ENCODE data around the gene MCC.

Gene MCC

DNA sequence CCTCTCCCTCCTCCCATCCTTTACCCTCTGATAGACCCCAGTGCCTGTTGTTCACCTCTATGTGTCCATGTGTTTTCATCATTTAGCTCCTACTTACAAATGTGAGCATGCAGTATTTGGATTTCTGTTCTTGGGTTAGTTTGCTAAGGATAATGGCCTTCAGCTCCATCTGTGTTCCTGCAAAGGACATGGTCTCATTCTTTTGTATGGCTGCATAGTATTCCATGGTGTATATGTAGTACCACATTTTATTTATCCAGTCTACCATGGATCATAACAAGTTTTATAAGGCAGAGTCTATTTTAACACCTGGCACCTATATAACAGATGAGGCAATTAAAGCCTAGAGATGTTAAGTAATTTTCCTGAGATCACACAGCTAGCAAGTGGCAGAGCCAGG is 32.6 kb upstream of the MCC start:
- TF ChIP-seq, protein P1, sequence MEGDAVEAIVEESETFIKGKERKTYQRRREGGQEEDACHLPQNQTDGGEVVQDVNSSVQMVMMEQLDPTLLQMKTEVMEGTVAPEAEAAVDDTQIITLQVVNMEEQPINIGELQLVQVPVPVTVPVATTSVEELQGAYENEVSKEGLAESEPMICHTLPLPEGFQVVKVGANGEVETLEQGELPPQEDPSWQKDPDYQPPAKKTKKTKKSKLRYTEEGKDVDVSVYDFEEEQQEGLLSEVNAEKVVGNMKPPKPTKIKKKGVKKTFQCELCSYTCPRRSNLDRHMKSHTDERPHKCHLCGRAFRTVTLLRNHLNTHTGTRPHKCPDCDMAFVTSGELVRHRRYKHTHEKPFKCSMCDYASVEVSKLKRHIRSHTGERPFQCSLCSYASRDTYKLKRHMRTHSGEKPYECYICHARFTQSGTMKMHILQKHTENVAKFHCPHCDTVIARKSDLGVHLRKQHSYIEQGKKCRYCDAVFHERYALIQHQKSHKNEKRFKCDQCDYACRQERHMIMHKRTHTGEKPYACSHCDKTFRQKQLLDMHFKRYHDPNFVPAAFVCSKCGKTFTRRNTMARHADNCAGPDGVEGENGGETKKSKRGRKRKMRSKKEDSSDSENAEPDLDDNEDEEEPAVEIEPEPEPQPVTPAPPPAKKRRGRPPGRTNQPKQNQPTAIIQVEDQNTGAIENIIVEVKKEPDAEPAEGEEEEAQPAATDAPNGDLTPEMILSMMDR (IDR thresholded peaks at IDR 0.05; ENCODE audit: low read depth, low read length, missing control alignments) = no peak
- no peak overlapping the region for H3K4me3 ChIP-seq (ENCODE audit: low read depth, low read length)
- in situ Hi-C loops (cut with HindIII; ENCODE audit: low sequenced_read_pairs) = no loop called here
- DNase-seq (ENCODE audit: low read depth) = no peak

DNA sequence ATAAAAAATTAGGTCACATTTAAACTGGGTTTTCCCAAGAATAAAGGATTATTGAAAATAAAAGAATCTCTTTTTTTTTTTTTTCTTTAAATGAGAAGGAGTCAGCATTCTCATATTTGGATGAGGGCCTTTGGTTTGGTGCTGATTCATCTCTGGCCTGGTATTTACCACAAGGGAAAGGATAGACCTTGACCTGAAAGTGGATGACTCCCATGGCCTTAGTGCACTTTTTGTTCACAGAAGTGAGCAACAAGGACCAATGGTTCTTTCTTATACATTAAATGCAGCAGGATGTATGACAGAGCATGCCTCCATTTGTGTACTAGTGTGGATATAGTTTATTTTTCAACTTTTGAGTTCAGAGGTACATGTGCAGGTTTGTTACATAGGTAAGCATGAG is 32.2 kb upstream of the MCC start:
- in situ Hi-C loops (cut with HindIII; ENCODE audit: low sequenced_read_pairs) = no loop called here
- TF ChIP-seq, protein P1 (IDR thresholded peaks at IDR 0.05; ENCODE audit: low read depth, low read length, missing control alignments) = no peak
- H3K4me3 ChIP-seq (ENCODE audit: low read depth, low read length) = no peak overlapping the region
- DNase-seq (ENCODE audit: low read depth) = no peak

DNA sequence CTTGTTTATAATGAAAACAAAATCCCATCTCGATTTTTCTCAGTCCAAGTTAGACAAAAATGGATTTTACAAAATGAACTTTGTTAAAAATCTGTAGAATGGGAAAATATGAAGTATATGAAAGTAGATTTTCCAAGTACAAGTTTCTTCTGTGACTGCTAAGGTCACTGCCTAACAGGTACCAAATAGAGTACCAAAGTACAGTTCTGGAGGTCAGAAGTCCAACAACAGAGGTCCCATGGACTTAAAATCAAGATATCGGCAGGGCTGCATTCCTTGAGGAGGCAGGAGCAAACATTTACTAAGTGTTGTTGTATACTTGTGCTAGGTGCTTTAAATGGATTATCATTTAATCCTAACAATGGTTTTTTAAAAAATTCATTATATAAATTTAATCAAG is 31.2 kb upstream of the MCC start:
- DNase-seq (ENCODE audit: low read depth) = no peak
- TF ChIP-seq, protein P1 (IDR thresholded peaks at IDR 0.05; ENCODE audit: low read depth, low read length, missing control alignments) = no peak
- in situ Hi-C loops (cut with HindIII; ENCODE audit: low sequenced_read_pairs) = no loop called here
- no peak overlapping the region for H3K4me3 ChIP-seq (ENCODE audit: low read depth, low read length)

- in situ Hi-C loops (cut with HindIII; ENCODE audit: low sequenced_read_pairs) = no loop called here
- no peak overlapping the region for H3K4me3 ChIP-seq (ENCODE audit: low read depth, low read length)
- DNase-seq (ENCODE audit: low read depth) = no peak
- TF ChIP-seq, protein P1 (IDR thresholded peaks at IDR 0.05; ENCODE audit: low read depth, low read length, missing control alignments) = no peak
These were observed 30.6 kb upstream of the MCC start for GRCh38 chr5:113518884-113519283.

DNA sequence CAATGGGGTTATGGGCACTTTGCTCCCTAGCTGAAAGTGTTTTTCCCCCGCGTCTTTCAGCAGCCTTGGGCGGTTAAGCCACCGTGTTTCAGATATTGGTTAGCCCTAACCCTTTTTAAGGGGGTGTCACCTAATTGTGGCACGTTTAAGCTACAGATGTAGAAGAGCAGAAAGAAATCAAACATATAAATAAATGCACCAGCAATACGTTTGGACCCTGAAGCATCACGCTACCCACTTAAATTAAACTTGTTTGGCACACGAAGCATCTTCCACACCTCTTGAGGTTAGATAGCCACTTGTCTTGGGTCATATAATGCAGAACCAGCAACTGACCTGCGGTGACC is 26.0 kb upstream of the MCC start:
- DNase-seq (ENCODE audit: low read depth) = no peak
- H3K4me3 ChIP-seq (ENCODE audit: low read depth, low read length) = peak overlapping the region; percentile 65
- TF ChIP-seq, protein P1 (IDR thresholded peaks at IDR 0.05; ENCODE audit: low read depth, low read length, missing control alignments) = no peak
- in situ Hi-C loops (cut with HindIII; ENCODE audit: low sequenced_read_pairs) = no loop called here

GRCh38 chr5:113513384-113514288 is 25.4 kb upstream of the MCC start, which contains the start of gene YTHDC2:
Gene YTHDC2, plus strand, starts transcription at chr5:113513694. Its CDS starts 202 bp downstream, at chr5:113513896.
- TF ChIP-seq, protein P1 (IDR thresholded peaks at IDR 0.05; ENCODE audit: low read depth, low read length, missing control alignments) = peak; percentile 26
- in situ Hi-C loops (cut with HindIII; ENCODE audit: low sequenced_read_pairs) = no loop called here
- H3K4me3 ChIP-seq (ENCODE audit: low read depth, low read length) = peak within 1 kb of the TSS; percentile 65
- DNase-seq (ENCODE audit: low read depth) = peak; percentile 53

Data from astrocyte of the cerebellum (primary cell).